ENCODE data around the gene CCN5.
A peak's percentile ranks its signal among the peaks of the same experiment; 100 is the strongest.

Gene CCN5

GRCh38 chr20:44716309-44717106 lies 1.3 kb downstream of the CCN5 start:
- DNase-seq (ENCODE audit: low spot score), result no peak

GRCh38 chr20:44717986-44718385 lies 2.8 kb downstream of the CCN5 start:
- no peak for DNase-seq (ENCODE audit: low spot score)

- no peak for DNase-seq (ENCODE audit: low spot score)
Observed at GRCh38 chr20:44719841-44720240, 4.7 kb downstream of the CCN5 start.

- DNase-seq (ENCODE audit: low spot score), result no peak
Observed at GRCh38 chr20:44720621-44720996, 5.4 kb downstream of the CCN5 start.

- DNase-seq (ENCODE audit: low spot score), result no peak
Observed at GRCh38 chr20:44720997-44721784, 6.0 kb downstream of the CCN5 start.

GRCh38 chr20:44721785-44722054 lies 6.6 kb downstream of the CCN5 start:
- no peak for DNase-seq (ENCODE audit: low spot score)

- DNase-seq (ENCODE audit: low spot score), result no peak
Observed at GRCh38 chr20:44722990-44723389, 7.8 kb downstream of the CCN5 start.

- DNase-seq (ENCODE audit: low spot score), result no peak
Observed at GRCh38 chr20:44723391-44723790, 8.2 kb downstream of the CCN5 start.

- no peak for DNase-seq (ENCODE audit: low spot score)
Observed at GRCh38 chr20:44723798-44724362, 8.7 kb downstream of the CCN5 start.

- no peak for DNase-seq (ENCODE audit: low spot score)
Observed at GRCh38 chr20:44724423-44725091, 9.4 kb downstream of the CCN5 start.

- no peak for DNase-seq (ENCODE audit: low spot score)
Observed at GRCh38 chr20:44725837-44726236, 10.7 kb downstream of the CCN5 start.

GRCh38 chr20:44727039-44727438 lies 11.9 kb downstream of the CCN5 start:
- no peak for DNase-seq (ENCODE audit: low spot score)

- DNase-seq (ENCODE audit: low spot score), result no peak
Observed at GRCh38 chr20:44727651-44728050, 12.5 kb downstream of the CCN5 start.

GRCh38 chr20:44728801-44729443 lies 13.8 kb downstream of the CCN5 start:
- DNase-seq (ENCODE audit: low spot score), result no peak

GRCh38 chr20:44730441-44730840 lies 15.3 kb downstream of the CCN5 start:
- DNase-seq (ENCODE audit: low spot score), result no peak

- no peak for DNase-seq (ENCODE audit: low spot score)
Observed at GRCh38 chr20:44731657-44732056, 16.5 kb downstream of the CCN5 start.

GRCh38 chr20:44732327-44732726 lies 17.2 kb downstream of the CCN5 start:
- no peak for DNase-seq (ENCODE audit: low spot score)

GRCh38 chr20:44733341-44734069 lies 18.3 kb downstream of the CCN5 start:
- peak; percentile 61 for DNase-seq (ENCODE audit: low spot score)

- no peak for DNase-seq (ENCODE audit: low spot score)
Observed at GRCh38 chr20:44734938-44735337, 19.8 kb downstream of the CCN5 start.

- DNase-seq (ENCODE audit: low spot score), result no peak
Observed at GRCh38 chr20:44735816-44736169, 20.6 kb downstream of the CCN5 start.

GRCh38 chr20:44736170-44737021 lies 21.2 kb downstream of the CCN5 start:
- DNase-seq (ENCODE audit: low spot score), result peak; percentile 62

Data from germinal center (tissue), 1 donor.